GM19193 (cell line): ENCODE results near the gene DCHS2.

ENCODE experiments used
- POLR2A ChIP-seq: IDR thresholded peaks from 4 replicates; pipeline ENCODE4 v1.6.1; 2011; ENCODE audit not compliant: insufficient read depth, insufficient read length; ENCODE audit errors: extremely low read depth

Gene DCHS2

GRCh38 chr4:154472858-154473257 lies 18.7 kb downstream of the DCHS2 start:
- TF ChIP-seq POLR2A: no peak

GRCh38 chr4:154471526-154472331 lies 19.9 kb downstream of the DCHS2 start:
- no peak for TF ChIP-seq POLR2A

- no peak for TF ChIP-seq POLR2A
Measured at GRCh38 chr4:154471032-154471431, 20.6 kb downstream of the DCHS2 start.

- TF ChIP-seq POLR2A: no peak
Measured at GRCh38 chr4:154467886-154468285, 23.7 kb downstream of the DCHS2 start.

- no peak for TF ChIP-seq POLR2A
Measured at GRCh38 chr4:154466336-154466735, 25.3 kb downstream of the DCHS2 start.

GRCh38 chr4:154465085-154465484 lies 26.5 kb downstream of the DCHS2 start:
- TF ChIP-seq POLR2A: no peak

- TF ChIP-seq POLR2A: no peak
Measured at GRCh38 chr4:154464654-154465053, 26.9 kb downstream of the DCHS2 start.

- no peak for TF ChIP-seq POLR2A
Measured at GRCh38 chr4:154462081-154462810, 29.4 kb downstream of the DCHS2 start.

GRCh38 chr4:154457471-154457870 lies 34.1 kb downstream of the DCHS2 start:
- no peak for TF ChIP-seq POLR2A

- no peak for TF ChIP-seq POLR2A
Measured at GRCh38 chr4:154456889-154457288, 34.7 kb downstream of the DCHS2 start.

GRCh38 chr4:154456240-154456639 lies 35.4 kb downstream of the DCHS2 start:
- TF ChIP-seq POLR2A: no peak

- no peak for TF ChIP-seq POLR2A
Measured at GRCh38 chr4:154455111-154455510, 36.5 kb downstream of the DCHS2 start.

- TF ChIP-seq POLR2A: no peak
Measured at GRCh38 chr4:154454710-154455109, 36.9 kb downstream of the DCHS2 start.

- TF ChIP-seq POLR2A: no peak
Measured at GRCh38 chr4:154452798-154453346, 38.7 kb downstream of the DCHS2 start.

GRCh38 chr4:154450966-154451365 lies 40.6 kb downstream of the DCHS2 start:
- TF ChIP-seq POLR2A: no peak

- no peak for TF ChIP-seq POLR2A
Measured at GRCh38 chr4:154444958-154445357, 46.6 kb downstream of the DCHS2 start.
